HPDE6-E6E7 (cell line): ENCODE data around the gene FTO.
A peak's percentile ranks its signal among the peaks of the same experiment; 100 is the strongest.
"Not testable (repeated sequence)": the region's sequence is repeated elsewhere in the genome, so short reads cannot be mapped to it uniquely, and the experiment has no call there.

ENCODE experiments used
- DNase-seq: peaks from one replicate; pipeline ENCODE4 v3.0.0; 2011; ENCODE audit warnings: missing footprints; ENCODE audit errors: extremely low spot score

Gene FTO

GRCh38 chr16:54177052-54177861, 473.3 kb downstream of the FTO start:
- no peak for DNase-seq

- no peak for DNase-seq
Measured at GRCh38 chr16:54177862-54178477, 474.0 kb downstream of the FTO start.

- no peak for DNase-seq
Measured at GRCh38 chr16:54178478-54178976, 474.6 kb downstream of the FTO start.

GRCh38 chr16:54180421-54181359, 476.7 kb downstream of the FTO start:
- no peak for DNase-seq

- DNase-seq = not testable (repeated sequence)
Measured at GRCh38 chr16:54181683-54182329, 477.9 kb downstream of the FTO start.

DNA sequence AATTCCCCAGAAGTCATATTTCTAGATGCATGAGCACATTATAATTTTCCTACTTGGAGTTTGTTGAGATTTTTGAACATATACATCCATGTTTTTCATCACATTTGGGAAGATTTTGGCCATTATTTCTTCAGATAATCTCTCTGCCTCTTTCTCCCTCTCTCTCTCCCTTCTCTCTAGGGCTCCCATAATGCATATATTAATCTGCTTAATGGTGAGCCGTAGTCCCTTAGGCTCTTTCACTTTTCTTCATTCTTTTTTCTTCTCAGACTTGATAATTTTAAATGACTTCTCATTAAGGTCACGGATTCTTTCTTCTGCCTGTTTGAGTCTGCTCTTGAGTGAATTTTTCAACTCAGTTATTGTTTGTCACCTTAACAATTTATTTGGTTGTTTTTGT, 481.1 kb downstream of the FTO start:
- no peak for DNase-seq

GRCh38 chr16:54191163-54191562, 487.2 kb downstream of the FTO start:
- DNase-seq = no peak

DNA sequence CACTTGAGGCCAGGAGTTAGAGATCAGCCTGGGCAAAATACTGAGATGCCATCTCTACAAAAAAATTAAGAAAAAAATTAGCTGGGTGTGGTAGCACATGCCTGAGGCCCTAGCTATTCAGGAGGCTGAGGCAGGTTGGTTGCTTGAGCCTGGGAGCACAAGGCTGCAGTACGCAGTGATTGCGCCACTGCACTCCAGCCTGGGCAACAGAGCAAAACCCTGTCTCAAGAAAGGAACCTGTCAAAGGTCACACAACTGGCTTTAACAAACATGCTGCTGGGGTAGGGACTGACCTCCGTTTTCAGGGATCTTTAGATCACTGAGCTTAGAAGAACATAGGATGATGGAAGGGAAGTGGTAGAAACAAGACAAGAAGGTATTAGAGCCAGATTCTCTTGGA, 487.6 kb downstream of the FTO start:
- DNase-seq = no peak

DNA sequence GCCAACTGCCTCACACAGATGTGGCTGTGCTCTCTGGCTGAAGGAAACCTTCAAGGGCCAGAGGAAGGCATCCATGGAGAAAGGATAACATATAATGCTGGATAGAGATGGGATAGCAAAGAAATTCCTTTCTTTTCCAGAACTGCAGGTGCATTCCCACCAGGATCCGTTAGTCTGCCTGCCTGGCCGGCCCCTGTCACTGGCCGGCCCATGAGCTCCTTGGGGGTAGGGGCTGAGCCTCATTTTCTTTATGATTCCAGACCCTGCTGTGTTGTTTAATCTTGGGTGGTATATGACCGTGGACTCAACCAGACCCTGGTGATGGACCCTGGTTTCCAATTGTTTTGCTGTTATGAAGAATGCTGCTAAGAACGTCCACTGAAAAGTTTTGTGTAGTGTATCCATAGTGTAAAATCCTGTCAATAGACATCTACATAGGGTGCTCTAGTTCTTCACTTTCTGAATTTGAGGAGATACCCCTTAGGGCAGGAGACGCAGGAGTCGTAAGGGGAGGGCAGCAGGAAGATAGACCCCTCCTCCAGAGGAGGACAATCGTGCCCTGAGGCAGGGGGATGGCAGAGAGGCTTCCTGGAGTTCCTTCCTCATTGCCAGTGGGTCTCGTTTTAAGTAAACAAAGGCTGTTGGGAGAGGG, 489.2 kb downstream of the FTO start:
- no peak for DNase-seq

GRCh38 chr16:54193665-54194333, 489.8 kb downstream of the FTO start:
- DNase-seq = peak; percentile 33

DNA sequence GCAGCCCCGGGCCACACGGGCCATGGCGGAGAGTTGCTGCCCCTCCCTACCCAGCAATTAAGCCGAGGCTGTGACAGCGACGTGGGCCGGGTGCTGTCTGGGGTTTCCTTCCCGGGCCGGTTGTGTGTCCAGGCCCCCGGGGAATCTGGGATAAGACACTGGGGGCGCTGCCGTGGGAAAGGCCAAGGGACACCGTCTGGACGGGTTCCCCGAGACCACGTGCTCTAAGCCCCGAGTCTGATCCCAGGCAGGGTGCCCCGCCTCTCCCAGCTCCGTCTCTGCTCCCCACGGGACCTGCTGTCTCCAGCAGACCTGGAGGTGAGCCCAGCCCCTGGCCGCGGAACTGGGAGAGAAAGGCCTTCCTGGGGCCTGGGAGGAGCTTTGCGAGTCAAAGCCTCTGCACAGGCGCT, 490.4 kb downstream of the FTO start:
- no peak for DNase-seq

- DNase-seq = no peak
Measured at GRCh38 chr16:54197758-54198157, 493.8 kb downstream of the FTO start.

GRCh38 chr16:54199487-54200160, 495.7 kb downstream of the FTO start:
- no peak for DNase-seq

DNA sequence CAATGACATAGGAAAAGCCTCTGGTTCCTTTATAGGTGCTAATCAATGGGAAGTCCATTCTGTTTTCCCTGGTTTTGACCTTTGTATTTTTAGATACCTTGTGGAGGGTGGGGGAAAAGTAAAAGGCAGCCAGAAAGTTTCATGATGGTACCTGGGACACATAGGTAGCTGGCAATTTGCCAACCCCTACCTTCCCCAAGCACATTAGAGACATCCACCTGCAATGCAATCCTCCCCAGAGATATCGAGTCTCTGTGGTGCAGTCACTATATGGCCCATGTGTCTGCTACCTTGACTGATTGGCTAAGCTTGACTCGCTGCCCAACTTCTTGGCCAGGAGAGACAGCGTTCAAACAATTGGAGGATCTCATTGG, 496.2 kb downstream of the FTO start:
- DNase-seq = no peak

- no peak for DNase-seq
Measured at GRCh38 chr16:54200720-54201119, 496.8 kb downstream of the FTO start.

GRCh38 chr16:54201200-54201599, 497.2 kb downstream of the FTO start:
- DNase-seq = no peak
